Brain microvascular endothelial cell (primary cell): ENCODE data around the gene HOOK2.
"Not testable (repeated sequence)": the region's sequence is repeated elsewhere in the genome, so short reads cannot be mapped to it uniquely, and the experiment has no call there.

Source experiments
- DNase-seq: peaks from one replicate; pipeline ENCODE4 v3.0.0-alpha.2; 2020
- H3K27ac ChIP-seq: fragments of 250-450 bp; sonication (Bioruptor Pico); 2 replicates; pipeline ENCODE4 v1.5.1; 2020; ENCODE audit warnings: mild to moderate bottlenecking, moderate library complexity
- H3K27me3 ChIP-seq: fragments of 250-450 bp; sonication (Bioruptor Pico); replicated peaks from 2 replicates; pipeline ENCODE4 v1.5.1; 2020; ENCODE audit warnings: mild to moderate bottlenecking
- H3K36me3 ChIP-seq: fragments of 250-450 bp; sonication (Bioruptor Pico); replicated peaks from 2 replicates; pipeline ENCODE4 v1.5.1; 2020; ENCODE audit warnings: mild to moderate bottlenecking
- H3K4me3 ChIP-seq: 2 replicates; pipeline ENCODE4 v1.5.1; 2011; ENCODE audit warnings: low read depth, mild to moderate bottlenecking, control low read depth, low read length, moderate library complexity
- in situ Hi-C: cut with HindIII; loops from 2 replicates; pipeline ENCODE4 v1.10.0; 2017; ENCODE audit warnings: low sequenced_read_pairs, low pct_ligation_motif_present
- TF ChIP-seq, protein P1 (sequence below): IDR thresholded peaks from 2 replicates; pipeline ENCODE4 v1.5.1; 2011; ENCODE audit warnings: low read depth, mild to moderate bottlenecking, moderate library complexity, low read length, control low read depth, inconsistent platforms; ENCODE audit errors: missing control alignments

The HOOK2 gene

DNA sequence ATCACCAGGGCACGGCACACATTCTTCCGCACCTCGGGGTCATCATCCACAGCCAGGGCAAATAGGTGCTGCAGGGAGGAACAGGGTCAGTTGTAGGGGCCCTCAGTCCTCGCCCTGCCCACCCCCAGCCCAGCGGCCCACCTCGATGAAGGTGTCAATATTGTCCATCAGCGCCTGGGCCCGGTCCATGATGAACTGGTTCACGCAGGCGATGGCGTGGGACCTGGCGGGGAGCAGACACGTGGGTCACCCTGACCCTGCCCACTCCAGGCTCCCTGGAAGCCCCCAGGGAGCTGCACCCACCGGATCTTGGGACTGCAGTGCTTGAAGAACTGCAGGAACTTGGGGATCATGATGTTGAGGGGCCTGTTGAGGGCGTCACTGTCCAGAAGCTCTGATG, 60.2 kb downstream of the HOOK2 start:
- H3K36me3 ChIP-seq = peaks cover 74% of the 10 kb centered on the region
- no peak overlapping the region for H3K4me3 ChIP-seq
- H3K27ac ChIP-seq = no peak overlapping the region
- no peak for DNase-seq
- TF ChIP-seq, protein P1, sequence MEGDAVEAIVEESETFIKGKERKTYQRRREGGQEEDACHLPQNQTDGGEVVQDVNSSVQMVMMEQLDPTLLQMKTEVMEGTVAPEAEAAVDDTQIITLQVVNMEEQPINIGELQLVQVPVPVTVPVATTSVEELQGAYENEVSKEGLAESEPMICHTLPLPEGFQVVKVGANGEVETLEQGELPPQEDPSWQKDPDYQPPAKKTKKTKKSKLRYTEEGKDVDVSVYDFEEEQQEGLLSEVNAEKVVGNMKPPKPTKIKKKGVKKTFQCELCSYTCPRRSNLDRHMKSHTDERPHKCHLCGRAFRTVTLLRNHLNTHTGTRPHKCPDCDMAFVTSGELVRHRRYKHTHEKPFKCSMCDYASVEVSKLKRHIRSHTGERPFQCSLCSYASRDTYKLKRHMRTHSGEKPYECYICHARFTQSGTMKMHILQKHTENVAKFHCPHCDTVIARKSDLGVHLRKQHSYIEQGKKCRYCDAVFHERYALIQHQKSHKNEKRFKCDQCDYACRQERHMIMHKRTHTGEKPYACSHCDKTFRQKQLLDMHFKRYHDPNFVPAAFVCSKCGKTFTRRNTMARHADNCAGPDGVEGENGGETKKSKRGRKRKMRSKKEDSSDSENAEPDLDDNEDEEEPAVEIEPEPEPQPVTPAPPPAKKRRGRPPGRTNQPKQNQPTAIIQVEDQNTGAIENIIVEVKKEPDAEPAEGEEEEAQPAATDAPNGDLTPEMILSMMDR = no peak
- in situ Hi-C loops = no loop called here
- H3K27me3 ChIP-seq = no peaks in the 10 kb centered on the region

- in situ Hi-C loops, H3K4me3 ChIP-seq, H3K27me3 ChIP-seq, DNase-seq, H3K27ac ChIP-seq: not testable (repeated sequence)
- H3K36me3 ChIP-seq = peaks cover 84% of the 10 kb centered on the region
Observed at GRCh38 chr19:12713304-12713703, 62.0 kb downstream of the HOOK2 start.
